ENCODE data around the gene RHOT2. TPM values are rescaled to one million over a fixed set of nuclear protein-coding genes. Genes with fewer than 3 reads are reported as not detected.

Gene RHOT2
- total and polyA plus RNA-seq, 9 of the 15 experiments (the other 6 are each of a cell fraction or from before 2014, with no cell fraction given) = 5.0 to 373 (median 112) TPM

- TF ChIP-seq ZBTB11 (CRISPR knock-in tag; IDR thresholded peaks at IDR 0.05) (no peak), TEAD2 (tag; IDR thresholded peaks at IDR 0.05) (no peak), CREBBP (IDR thresholded peaks at IDR 0.05; ENCODE audit: low read depth, low read length) (no peak), ZNF431 (CRISPR knock-in tag; IDR thresholded peaks at IDR 0.05) (no peak; the same call in 1 of the 2 replicates), ZKSCAN3 (CRISPR knock-in tag; IDR thresholded peaks at IDR 0.05) (no peak), ZNF639 (CRISPR knock-in tag; conservative IDR thresholded peaks at IDR 0.05 in 1 of 2, IDR thresholded peaks at IDR 0.05 in 1 of 2) (no peak), ZNF75A (CRISPR knock-in tag; IDR thresholded peaks at IDR 0.05) (no peak), ZBTB12 (CRISPR knock-in tag; IDR thresholded peaks at IDR 0.05) (no peak), ZNF644 (tag; IDR thresholded peaks at IDR 0.05; ENCODE audit: low read depth) (no peak), HINFP (tag; conservative IDR thresholded peaks at IDR 0.05; ENCODE audit: low read depth) (no peak), FOXK2 (conservative IDR thresholded peaks at IDR 0.05 in 1 of 2, IDR thresholded peaks at IDR 0.05 in 1 of 2; ENCODE audit: low read depth in 2 of 2) (no peak; a peak in 1 of 4 replicates), CREM (IDR thresholded peaks at IDR 0.05; ENCODE audit: low read depth) (0 out of 2 replicates have a peak, but pooled peaks have one; percentile 9), PHF20 (IDR thresholded peaks at IDR 0.05; ENCODE audit: partially characterized antibody) (peak; percentile 60), SREBF2 (CRISPR knock-in tag; IDR thresholded peaks at IDR 0.05) (no peak), GMEB1 (CRISPR knock-in tag; IDR thresholded peaks at IDR 0.05) (no peak)
These were observed 32.2 kb upstream of the RHOT2 start (continued) for GRCh38 chr16:635573-636205.

Measured in K562 (cell line).